ENCODE data around the gene IL1RAPL2. TPM values are rescaled to one million over a fixed set of nuclear protein-coding genes. Genes with fewer than 3 reads are reported as not detected.

IL1RAPL2 gene
- total and polyA plus RNA-seq, 2 of the 8 experiments (the other 6 are each of a cell fraction or from before 2014, with no cell fraction given): 0.20 to 1.3 TPM

GRCh38 chrX:105460376-105460775 lies 894.4 kb downstream of the IL1RAPL2 start (continued):
- TF ChIP-seq PHF8 (conservative IDR thresholded peaks at IDR 0.05; ENCODE audit: low read depth, low read length): no peak
- TF ChIP-seq SP1 (IDR thresholded peaks at IDR 0.05; ENCODE audit: low read depth, low read length): no peak
- no peak for TF ChIP-seq ATF3 (IDR thresholded peaks at IDR 0.05; ENCODE audit: insufficient read depth, low read depth, low read length)

Data from H1 (cell line).